ENCODE measurements around the gene PRDM7.

The PRDM7 gene

GRCh38 chr16:90043526-90043925 lies 33.6 kb downstream of the PRDM7 start:
- FAIRE-seq (no peak), DNase-seq (ENCODE audit: insufficient read length, low spot score) (no peak)
- no peak for TF ChIP-seq CTCF (IDR thresholded peaks at IDR 0.05; ENCODE audit: insufficient read depth, missing control alignments)

GRCh38 chr16:90042946-90043514 lies 34.1 kb downstream of the PRDM7 start:
- DNase-seq (ENCODE audit: insufficient read length, low spot score) (no peak), FAIRE-seq (no peak)
- TF ChIP-seq CTCF (IDR thresholded peaks at IDR 0.05; ENCODE audit: insufficient read depth, missing control alignments): no peak

DNA sequence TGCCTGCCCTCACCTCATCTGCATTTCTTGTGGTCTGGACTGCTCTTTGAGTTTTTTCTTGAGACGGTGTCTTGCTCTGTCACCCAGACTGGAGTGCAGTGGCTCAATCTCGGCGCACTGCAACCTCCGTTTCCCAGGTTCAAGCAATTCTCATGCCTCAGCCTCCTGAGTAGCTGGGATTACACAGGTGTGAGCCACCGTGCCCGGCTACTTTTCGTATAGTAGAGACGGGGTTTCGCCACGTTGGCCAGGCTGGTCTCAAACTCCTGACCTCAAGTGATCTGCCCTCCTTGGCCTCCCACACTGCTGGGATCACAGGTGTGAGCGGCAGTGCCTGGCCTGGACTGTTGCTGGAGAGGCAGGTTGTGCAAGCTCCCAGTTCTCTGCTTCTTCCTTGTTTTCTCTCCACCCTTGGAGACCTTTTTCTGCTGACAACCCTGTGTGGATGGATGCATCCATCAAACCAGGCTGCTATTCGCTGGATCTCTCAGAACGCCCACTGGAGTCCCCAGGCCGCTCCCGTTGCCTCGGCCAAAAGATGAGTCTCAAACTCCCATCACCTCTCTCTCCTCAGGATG lies 35.1 kb downstream of the PRDM7 start:
- DNase-seq (ENCODE audit: insufficient read length, low spot score) (no peak), FAIRE-seq (no peak)

DNA sequence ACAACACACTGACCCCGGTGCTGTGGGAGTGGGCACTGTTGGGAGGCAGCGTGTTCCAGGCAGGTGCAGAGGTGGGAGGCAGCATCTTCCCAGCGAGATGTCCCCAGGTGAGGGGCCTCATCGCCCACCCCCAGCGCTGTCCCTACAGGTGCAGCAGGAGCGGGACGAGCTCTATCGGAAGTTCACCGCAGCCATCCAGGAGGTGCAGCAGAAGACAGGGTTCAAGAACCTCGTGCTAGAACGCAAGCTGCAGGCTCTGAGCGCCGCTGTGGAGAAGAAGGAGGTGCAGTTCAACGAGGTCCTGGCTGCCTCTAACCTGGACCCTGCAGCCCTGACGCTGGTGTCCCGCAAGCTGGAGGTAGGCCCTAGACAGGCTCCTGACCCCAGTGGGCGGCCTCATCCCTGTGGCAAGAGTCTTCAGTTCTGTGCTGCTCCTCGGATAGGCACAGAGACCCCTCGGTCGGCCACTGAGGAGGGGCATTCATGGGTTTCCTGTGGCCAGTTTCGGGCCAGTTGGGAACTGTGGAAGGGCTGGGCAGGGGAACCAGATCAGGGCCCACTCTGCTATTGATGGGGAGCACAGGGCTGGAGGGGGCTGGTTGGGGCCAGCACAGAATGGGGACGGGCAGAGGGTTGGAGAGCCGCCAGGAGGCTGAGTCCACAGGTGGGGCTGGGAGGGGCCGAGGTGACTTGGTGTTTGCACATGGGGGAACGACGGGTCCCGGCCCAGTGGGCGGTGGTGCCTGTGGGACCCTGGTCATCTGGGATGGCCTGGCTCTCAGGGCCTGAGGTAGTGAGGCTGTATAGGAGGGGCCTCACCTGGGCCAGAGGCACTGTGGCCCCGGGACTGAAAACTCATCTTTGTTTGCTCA lies 36.7 kb downstream of the PRDM7 start:
- FAIRE-seq (no peak), DNase-seq (ENCODE audit: insufficient read length, low spot score) (no peak)
- TF ChIP-seq CTCF (IDR thresholded peaks at IDR 0.05; ENCODE audit: insufficient read depth, missing control alignments): no peak

More for the DNA sequence above, 35.1 kb downstream of the PRDM7 start:
- TF ChIP-seq CTCF (IDR thresholded peaks at IDR 0.05; ENCODE audit: insufficient read depth, missing control alignments): no peak

DNA sequence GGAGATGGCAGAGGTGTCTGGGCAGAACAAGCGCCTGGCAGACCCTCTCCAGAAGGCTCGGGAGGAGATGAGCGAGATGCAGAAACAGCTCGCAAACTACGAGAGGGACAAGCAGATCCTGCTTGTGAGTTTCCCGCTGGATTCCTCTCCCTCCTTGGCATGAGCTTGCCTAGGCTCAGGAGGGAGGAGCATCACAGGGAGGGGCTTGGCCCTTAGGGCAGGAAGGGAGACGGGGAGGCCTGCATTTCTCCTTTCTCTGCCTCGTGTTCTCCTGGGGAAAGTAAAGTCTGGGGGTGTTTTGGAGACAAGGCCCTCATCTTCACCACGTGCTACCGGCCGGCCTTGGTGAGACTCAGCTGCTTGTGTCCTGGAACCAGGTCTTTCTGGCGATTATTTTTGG lies 39.9 kb downstream of the PRDM7 start:
- TF ChIP-seq CTCF (IDR thresholded peaks at IDR 0.05; ENCODE audit: insufficient read depth, missing control alignments): no peak
- DNase-seq (ENCODE audit: insufficient read length, low spot score) (no peak), FAIRE-seq (no peak)

DNA sequence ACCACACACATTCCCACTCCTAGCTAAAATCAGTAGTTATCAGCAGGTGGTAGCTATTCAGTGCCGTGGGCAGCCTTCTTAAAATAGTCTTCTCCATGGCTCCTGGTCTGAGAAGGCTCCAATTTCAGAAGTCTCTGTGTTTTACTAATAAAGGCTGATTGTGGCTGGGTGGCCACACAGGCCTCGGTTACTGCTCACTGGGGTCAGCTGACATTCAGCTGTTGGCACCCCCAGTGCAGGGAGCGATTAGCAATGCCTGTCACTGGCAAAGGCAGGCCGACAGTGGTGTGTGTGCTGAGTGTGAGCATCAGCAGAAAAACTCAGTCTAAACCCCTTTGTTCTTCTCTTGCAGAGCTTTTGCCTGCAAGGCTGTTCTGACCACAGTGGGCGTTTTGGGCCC lies 41.2 kb downstream of the PRDM7 start:
- DNase-seq (ENCODE audit: insufficient read length, low spot score): no peak
- no peak for FAIRE-seq

More for the DNA sequence above, 41.2 kb downstream of the PRDM7 start:
- no peak for TF ChIP-seq CTCF (IDR thresholded peaks at IDR 0.05; ENCODE audit: insufficient read depth, missing control alignments)

Data from D721Med (cell line).